HG03095 (cell line): ENCODE measurements around the gene EPHB1.
"Not testable (repeated sequence)": the region's sequence is repeated elsewhere in the genome, so short reads cannot be mapped to it uniquely, and the experiment has no call there.

Experiments
- ATAC-seq: cut with Tn5 transposase; IDR thresholded peaks from one replicate; pipeline ENCODE4 v1.9.1; 2021; ENCODE audit warnings: moderate library complexity; ENCODE audit not compliant: unreplicated experiment

EPHB1 gene

DNA sequence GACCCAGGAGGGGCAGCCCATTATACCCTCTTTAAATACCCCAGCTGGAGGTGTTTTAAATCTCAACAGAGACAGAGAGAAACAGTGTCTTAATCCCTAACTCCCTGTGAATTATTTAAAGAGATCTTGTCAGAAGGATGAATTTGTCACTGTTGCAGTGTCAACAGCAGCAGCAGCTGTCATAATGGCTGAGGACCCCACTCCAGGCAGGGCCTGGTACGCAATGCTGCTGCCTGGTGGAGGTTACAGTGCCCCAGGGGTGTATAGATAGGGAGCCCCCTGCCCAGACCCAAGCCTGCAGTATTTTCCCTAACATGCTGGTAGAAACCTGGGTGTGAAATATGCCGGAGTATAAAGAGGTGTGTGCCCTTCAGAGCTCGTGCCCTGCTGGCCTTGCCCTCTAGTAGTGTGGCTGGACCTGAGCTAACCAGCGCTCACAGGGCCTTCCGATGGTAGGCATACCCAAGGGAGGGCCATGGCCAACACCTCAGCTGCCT, 143.0 kb downstream of the EPHB1 start:
- no peak for ATAC-seq

DNA sequence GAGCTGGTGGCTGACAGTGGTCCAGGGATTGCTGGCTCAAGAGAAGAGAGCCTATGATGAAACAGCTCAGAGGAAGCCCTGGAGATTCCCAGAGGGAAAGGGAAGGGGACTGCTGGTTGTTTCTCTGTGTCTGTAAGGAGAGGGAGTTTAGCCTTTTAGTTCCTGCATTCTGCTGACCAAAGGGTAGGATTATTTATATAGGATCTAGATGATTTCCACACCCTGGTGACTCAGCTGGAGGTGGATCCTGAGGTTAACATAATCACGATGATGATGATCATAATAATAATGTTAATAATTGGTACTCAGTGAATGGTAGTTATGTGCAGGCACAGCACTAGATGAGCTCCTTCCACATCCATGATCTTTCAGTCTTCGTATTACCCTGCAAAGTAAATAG, 144.9 kb downstream of the EPHB1 start:
- ATAC-seq, result no peak

DNA sequence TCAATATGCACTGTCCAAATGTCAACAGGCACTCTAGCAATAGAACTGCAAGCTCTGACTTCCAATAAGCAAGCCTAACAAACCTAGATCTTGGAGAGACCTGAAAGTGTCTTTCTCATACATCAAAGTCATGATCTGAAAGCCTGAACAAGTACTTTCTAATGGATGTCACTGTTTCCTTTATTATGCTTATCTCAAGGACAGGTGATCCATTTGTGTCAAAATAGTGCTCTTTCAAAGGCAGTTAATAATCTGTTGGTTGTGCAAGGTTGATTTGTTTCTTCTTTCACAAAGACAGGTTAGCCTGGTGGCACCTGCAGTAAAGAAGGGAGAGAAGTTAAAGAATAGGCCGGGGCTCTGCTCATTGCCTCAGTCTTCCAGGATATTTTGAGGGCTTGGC, 146.8 kb downstream of the EPHB1 start:
- ATAC-seq, result no peak

DNA sequence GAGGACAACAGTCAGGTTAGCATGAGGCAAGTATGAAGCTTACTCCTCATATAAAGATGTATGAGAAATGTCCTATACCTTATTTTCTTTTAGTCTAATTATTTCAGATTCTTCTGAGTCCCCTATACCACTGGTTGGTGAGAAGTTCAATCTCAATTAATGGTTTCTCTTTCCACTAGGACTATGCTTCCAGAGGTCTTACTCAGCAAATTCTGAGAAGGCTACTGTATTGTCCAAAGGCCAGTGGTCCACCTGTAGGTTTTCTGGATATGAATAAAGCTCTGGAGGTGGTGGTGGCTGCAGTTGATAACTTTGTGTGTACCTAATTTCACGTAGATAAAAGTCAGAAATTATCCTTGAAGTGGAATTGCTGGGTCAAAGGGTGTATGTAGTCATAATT, 149.4 kb downstream of the EPHB1 start:
- ATAC-seq, result no peak

DNA sequence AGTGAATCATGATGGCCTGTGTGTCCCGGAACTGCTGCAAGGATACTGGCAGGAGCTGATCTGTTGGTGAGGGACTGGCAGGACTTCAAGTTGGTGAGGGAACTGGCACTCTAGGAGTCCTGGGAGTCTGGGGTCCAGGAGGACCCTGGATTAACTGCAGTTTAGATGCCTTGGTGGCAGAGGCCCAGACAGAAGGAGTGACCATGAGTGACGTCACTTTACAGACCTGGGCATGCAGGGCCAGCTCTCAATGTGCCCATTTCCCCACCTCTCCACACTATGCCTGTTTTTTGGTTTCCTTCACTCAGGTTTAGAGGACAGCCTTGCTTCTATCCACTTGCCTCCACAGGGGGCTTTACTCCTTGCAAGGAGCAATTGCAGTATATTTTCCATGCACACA, 154.1 kb downstream of the EPHB1 start:
- ATAC-seq, result no peak

DNA sequence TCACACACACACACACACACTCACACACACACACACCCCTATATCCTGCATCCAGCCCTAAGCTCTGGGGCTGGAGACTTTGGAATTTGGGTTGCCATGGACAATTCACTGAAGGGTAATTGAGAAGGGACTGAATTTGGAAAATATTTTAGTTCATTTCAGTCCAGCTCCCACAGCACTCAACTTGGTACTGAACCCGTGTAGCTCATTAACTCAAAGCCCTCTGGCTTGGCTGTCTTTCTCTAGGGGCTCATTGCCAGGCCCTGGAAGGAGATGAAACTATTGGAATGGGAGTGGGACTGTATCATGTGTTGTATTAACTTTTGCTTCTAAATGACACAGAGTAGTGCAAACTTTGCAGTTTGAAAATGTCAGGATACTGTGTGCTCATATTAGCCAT, 157.3 kb downstream of the EPHB1 start:
- no peak for ATAC-seq

DNA sequence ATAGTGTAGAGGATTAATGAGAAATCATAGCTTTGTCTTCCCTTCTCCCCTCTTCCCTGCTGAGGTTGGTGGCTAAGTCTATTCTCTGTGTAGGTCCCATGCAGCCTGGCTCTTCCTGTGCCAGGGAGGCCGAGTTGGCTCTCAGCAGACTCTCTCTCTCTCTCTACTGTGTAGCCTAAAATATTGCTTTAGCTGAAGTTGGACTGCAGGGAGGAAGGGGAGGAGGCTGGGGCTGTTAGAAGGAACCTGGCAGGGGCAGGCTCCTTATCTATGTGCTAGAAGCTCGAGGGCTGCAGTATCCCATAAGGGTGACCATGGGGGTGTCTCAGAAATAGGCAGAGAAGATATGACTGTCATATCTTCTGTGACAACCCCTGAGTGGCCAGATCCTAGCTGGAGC, 160.8 kb downstream of the EPHB1 start:
- no peak for ATAC-seq

DNA sequence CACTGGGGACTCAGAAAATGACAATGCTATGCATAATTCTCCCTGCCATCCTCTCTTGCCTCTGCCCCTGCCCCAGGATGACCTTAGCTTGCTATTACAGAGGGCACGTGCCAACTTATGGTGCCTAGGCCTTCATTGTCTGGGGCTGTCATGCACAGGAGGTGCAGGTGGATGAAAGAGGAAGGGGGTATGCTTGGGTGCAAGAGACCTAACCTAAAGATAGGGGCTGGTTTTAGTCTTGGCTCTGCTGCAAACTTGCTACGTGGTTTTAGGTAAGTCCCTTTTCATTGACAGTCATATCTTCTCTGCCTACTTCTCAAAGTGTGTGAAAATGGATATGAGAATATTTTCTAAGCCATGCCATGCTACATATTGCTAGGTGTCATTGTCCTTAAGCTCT, 161.3 kb downstream of the EPHB1 start:
- ATAC-seq, result no peak

DNA sequence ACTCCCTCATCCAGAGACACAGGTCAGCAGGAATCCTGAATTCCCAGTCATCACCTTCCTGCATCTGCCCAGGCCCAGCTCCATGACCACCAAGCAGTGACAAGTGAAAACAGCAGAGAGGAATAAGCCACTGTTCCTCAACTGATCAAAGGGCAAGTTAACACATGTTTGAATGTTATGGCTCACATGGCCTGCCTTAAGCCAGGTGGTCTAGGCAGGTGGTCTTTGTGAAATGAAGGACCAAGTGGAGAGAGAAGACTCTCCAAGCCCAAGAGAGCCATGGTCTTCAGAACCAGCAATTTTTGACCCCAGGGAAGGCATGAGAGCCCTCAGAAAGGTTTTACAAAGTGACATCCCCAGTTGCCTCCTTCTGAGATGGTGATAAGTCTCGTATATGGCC, 161.8 kb downstream of the EPHB1 start:
- ATAC-seq, result no peak

DNA sequence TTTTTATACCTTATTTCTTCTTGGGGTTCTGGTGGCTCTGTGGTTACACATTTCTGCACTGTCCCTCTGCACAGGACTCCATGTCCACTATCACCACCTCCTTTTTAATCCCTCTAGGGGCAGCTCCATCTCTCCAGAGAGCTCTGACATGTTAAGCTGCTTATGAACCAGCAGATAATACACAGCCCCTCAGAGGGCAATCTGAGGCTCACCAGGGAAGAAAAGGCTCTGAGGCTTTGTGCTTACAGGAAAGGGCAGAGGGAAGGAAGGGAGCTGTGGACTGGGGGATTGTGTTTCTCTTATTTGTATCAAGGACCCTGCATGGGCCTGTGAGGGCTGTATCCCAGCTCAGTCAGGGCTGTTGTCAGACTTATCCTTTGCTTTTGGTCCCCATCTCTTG, 164.5 kb downstream of the EPHB1 start:
- no peak for ATAC-seq

DNA sequence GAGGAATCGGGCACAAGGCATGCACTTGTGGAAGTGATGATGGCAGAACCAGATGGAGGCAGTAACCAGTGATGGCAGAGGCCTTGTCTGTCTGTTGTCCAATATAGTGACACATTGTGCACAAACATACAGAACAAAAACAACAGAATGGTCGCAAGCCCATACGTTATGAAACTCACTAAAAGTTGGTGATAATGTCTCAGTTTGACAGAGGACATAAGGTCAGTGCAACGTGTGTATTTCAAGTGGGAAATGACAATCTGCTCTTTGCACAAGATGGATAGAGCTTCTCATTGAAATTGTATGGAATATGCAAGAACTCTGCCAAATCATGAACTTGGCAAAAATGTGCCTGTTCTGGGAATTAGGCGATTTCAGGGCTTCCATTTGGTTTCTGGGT, 169.2 kb downstream of the EPHB1 start:
- no peak for ATAC-seq

DNA sequence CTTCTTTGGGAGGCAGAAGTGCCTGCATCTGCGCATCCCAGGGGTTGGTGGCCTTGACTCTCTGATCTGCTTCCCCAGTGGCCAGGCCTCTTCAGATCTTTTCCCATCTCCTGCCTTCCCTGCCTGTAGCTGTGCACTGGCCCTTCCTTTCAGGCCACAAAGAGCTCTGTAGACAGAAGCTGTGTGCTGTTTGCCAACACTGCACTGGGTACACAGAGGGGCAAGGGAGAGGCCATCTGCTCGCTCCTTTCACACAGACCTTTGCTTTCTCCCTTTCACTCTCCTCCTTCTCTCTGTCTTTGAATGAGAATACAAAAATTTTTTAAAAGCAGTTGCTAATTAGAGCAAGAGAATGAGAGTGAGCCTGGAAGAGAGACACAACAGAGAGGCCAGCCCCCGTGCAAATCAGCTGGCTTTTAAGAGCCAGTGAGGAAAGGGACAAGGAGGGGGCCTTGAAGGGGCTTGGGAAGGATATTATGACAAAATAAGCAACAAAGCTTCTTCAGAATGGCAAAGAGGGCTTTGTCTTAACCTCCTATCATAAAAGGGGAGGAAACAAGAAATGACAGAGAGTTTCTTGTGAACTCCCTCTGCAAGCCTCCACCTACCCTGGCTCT, 170.9 kb downstream of the EPHB1 start:
- no peak for ATAC-seq

DNA sequence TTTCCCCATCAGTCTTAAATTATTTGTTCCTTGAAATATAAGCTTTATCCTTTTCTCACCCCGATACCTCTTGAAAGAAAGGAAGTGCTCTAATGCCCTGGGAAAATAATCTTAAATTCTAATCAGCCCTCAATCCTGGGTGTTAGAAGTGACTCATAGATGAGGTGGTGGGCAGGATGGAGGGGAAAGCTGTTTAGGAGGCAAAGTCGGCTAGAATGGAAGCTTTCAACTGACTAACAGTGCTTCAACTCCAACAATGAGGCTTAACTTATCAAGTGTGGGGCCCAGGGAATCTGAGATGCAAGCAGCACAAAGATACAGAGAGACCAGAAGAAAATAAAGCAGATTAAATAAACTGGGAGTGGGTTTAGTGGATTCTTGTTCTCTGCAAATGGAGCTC, 175.8 kb downstream of the EPHB1 start:
- ATAC-seq, result no peak

DNA sequence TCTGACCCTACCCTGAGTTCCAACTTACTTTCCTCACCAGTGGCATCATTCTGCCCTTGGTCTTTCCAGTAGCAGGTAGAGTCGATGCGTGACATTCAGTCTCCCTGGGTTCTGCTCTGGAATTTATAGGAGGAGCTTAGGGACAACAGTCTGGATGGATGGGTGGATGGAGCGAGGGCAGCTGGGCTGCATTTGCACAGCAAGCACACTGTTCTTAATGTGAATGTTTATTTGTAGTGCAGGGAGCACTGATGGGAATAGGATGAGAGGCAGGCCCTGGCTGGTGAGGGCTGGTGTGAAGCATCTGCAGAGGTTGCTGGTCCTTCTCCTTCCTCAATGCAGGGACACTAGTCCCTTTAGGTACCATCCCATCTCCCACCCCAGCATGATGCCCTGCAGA, 176.2 kb downstream of the EPHB1 start:
- no peak for ATAC-seq

DNA sequence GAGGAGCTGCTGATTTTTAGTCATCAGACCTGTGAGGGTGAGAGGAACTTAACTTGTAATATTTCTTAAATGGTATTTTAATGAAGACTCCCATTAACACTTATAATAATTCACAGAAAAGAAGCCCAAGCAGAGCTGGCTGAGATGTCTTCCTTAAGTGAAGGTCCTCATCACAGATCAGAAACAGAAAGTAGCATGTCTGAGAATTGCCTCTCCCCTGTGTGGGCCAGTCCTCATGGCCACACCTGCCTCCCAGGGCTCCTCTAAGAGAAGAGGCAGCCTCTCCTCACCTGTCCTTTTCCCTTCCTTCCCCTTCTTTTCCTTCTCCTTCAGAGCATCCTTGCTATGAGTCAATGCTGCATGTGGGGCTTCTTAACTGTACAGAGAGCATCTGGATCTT, 176.8 kb downstream of the EPHB1 start:
- not testable (repeated sequence) for ATAC-seq

DNA sequence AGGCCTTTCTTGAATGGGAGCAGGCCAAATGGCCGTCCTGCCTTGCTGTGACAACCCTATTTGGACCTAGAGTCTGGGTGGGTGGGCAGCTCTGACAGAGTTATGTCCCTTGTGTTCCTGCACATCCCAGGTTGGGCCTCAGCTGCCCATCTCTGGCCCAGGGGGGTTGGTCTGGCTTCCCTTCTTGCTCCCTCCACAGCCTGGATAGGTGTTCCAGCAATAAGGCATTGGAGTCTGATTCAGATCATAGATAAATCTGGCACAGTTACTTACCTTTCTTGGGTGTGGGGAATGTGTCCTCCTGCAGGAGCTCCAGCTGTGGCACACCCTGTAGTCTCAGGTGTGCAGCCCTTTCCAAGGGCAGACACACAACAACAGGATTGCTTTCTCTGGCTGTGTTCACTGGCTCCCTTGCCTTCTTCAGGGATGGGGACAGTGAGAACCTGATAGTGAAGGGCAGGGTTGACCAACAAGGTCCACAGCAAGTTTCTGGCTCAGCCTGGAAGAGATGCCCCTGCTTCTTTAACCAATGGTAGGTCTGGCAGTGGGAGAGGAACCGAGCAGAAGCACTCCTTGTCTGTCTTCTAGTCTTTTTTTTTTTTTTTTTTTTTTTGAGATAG, 177.9 kb downstream of the EPHB1 start:
- no peak for ATAC-seq

DNA sequence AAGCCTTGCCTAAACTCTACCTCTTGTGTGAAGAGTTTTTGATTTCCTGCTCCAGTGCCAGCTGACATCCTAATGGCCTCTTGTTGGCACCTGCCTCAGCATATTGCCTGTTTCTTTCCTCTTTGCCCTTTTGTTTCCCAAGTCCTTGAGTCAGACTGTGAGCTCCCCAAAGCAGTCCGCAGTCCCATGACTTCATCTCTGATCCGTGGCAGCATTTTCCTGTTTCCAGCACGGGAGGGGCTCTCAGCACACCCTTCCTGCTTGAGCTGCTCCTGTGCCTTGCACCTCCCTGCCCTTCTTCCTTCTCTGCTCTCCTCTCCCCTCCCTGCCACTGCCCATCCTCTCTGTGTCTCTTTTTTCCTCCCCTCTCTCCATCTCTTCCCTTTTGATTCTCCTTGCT, 179.6 kb downstream of the EPHB1 start:
- no peak for ATAC-seq

DNA sequence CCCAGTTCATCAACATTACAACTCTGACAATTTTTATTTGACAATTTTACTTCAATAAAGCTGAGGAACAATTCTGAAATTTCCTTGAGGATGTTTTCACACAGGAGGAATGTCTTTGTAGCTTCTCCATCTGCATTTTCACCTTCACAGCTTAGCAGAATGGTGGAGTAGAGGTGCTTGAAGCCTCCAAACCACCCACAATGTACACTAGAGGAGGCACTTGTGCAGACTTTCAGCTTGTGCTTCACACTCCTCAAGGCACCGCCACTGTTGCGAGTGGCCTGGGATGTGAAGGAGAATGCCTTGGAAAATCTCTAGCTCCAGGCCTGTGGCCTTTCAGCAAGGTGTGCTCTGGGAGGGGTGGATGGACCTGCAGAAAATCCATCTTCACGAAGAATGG, 181.9 kb downstream of the EPHB1 start:
- no peak for ATAC-seq

DNA sequence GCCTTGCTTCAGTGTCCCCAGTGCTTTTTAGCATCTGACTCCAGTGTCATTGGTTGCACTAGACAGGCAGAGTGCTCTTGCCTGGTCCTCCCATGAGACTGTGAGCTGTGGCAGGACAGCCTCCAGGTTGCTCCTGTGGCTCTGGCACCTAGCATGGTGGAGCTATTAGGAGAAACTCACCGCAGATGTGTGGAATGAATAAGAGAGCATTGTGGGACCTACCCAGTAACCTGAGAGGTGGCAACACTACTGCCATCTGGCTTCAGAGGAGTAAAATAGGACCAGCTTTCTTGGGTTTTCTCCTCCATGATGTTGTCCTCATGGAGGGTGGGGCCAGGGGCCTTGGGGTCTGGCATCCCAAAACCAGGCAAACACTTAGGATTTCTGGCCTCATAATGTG, 183.6 kb downstream of the EPHB1 start:
- ATAC-seq, result no peak

DNA sequence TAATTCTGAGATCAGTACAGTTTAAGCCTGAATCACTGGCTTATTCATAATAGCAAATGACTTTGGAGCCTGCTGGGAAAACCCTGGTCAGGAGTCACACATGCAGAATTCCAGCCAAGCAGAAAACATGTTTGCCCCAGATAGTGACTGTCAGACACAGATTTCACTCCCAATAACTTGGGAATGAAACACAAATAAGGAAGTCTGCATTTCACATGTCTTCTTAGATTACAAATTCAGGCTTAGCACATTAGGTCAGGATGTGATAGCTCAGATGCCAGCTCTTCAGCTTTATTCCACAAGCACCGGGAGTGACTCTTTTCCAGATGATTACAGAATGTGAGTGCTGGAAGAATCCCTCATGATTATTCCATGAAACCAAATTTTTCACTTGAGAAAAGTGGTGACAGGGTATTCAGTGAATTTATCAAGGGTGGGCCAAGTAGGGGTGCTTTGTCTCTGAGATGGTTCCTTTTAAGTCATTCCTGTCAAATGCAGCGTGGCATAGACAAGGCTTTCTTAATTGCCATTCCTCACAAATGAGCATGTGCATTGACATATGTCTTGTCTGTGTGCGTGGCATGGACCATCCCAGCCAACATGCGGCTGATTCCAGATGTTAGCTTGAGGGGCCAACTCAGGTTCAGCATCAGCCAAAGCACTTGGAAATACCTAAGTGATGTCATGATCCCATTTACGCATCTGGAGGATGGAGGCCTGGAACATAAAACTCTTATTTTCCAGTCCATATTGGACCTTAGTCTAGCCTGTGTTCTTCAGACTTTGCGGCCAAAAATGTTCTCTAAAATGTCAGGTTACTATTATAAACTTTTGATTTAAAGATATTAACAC, 191.0 kb downstream of the EPHB1 start:
- no peak for ATAC-seq

DNA sequence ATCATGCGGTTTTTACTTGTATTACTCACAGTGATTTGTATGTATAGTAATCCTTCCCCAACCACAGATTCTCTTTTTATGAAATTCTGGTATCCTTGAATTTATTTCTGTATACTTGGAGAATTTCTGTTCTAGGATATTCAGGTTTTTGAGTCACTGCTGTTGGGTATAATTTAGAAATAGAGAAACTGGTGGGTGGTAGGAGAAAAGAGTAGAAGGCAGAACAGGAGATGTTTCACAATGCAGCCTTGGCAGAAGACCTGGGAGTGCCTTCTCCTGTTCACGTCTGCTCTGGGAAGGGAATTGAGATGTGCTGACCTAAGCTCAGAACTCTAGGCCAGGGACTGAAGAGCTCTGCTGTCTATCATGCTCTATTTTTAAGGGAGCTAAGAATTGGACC, 193.6 kb downstream of the EPHB1 start:
- ATAC-seq, result no peak

DNA sequence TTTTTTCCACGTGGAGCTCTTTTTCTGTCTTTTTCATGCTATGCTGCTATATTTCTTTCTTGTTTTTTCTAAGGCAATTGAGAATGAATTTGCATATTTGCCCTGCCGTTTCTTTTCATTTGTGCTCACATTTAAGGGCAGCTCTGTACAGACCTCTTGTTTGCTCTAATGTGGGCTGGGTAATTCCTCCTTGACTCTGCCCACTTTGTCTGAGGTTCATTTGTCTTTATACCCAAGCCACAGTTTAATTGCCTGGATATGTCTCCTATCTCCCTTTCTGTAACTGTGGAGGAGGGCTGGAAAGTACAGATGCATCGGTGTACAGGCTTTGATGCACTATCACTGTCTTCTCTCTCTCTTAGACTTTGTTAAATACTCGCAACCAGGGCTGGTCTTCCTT, 195.9 kb downstream of the EPHB1 start:
- no peak for ATAC-seq
